Spleen (tissue), 7 donors: ENCODE results near the gene IDS.

Experiments used
- CTCF ChIP-seq, 11 experiments: fragments of 200-600 bp in 7 of 11; fragments of 450-650 bp in 4 of 11; sonication (generic) in 4 of 11; IDR thresholded peaks in 8 of 11; conservative IDR thresholded peaks in 3 of 11; 1 replicate in 7 of 11; 2 replicates in 4 of 11; pipeline versions ENCODE4 v1.4.0 to v1.8.0; 2016 to 2021; ENCODE audit warnings: antibody characterized with exemption in 11 of 11, inconsistent platforms in 4 of 11, mild to moderate bottlenecking in 1 of 11
- POLR2A ChIP-seq, 3 donors: fragments of 450-650 bp; IDR thresholded peaks; one replicate each; pipeline ENCODE4 v1.5.1; 2017; ENCODE audit warnings: antibody characterized with exemption in 3 of 3, mild to moderate bottlenecking in 1 of 3
- donor health status: DM: no; HTN: no; CAD: no; lungs with moderate emphysema.
- donor health status: DM: no; HTN: no; CAD: no.
- donor health status: DM: no; HTN: no; CAD: no.

GRCh38 chrX:149531599-149531998 lies 26.5 kb upstream of the IDS start:
- TF ChIP-seq CTCF (IDR thresholded peaks at IDR 0.05 in 8 of 11, conservative IDR thresholded peaks at IDR 0.05 in 3 of 11) (no peak), POLR2A (IDR thresholded peaks at IDR 0.05) (no peak)
